Measurements from ENCODE around the gene JPT1. TPM values are rescaled to one million over a fixed set of nuclear protein-coding genes. Genes with fewer than 3 reads are reported as not detected.
"Not testable (repeated sequence)": the region's sequence is repeated elsewhere in the genome, so short reads cannot be mapped to it uniquely, and the experiment has no call there.

Gene JPT1
- total and polyA plus RNA-seq, 2 experiments from 2014 or later, result 103 to 172 TPM

GRCh38 chr17:75144816-75145512, 9.3 kb downstream of the JPT1 start:
- no peak overlapping the region for H3K4me3 ChIP-seq
- no peaks in the 10 kb centered on the region for H3K36me3 ChIP-seq (replicated peaks; ENCODE audit: insufficient read depth, low read depth)
- no peaks in the 10 kb centered on the region for H3K9me2 ChIP-seq (replicated peaks; ENCODE audit: insufficient read depth)
- no peaks in the 10 kb centered on the region for H4K20me1 ChIP-seq (ENCODE audit: insufficient read depth, poor library complexity, severe bottlenecking)
- no peak for DNase-seq (ENCODE audit: low spot score)
- TF ChIP-seq CTCF (IDR thresholded peaks at IDR 0.05; ENCODE audit: poor library complexity), result no peak
- no peak for TF ChIP-seq EZH2 (IDR thresholded peaks at IDR 0.05; ENCODE audit: borderline replicate concordance)
- no peak for TF ChIP-seq EZH2phosphoT487 (IDR thresholded peaks at IDR 0.05; ENCODE audit: low read depth, severe bottlenecking, unreplicated experiment)
- no peak overlapping the region for H3K4me2 ChIP-seq
- no peaks in the 10 kb centered on the region for H3K4me1 ChIP-seq (ENCODE audit: insufficient read depth)
- H3K9me3 ChIP-seq (ENCODE audit: low read depth), result no peaks in the 10 kb centered on the region
- no peak overlapping the region for H3K27ac ChIP-seq
- H3K27me3 ChIP-seq, result no peaks in the 10 kb centered on the region
- H3K79me2 ChIP-seq, result peaks cover 34% of the 10 kb centered on the region
- WGBS (ENCODE audit: low lambda C conversion rate, missing lambda C conversion rate), result 94% methylated on average over 11 of the region's 11 CpGs
- H2AFZ ChIP-seq, result no peak overlapping the region

DNA sequence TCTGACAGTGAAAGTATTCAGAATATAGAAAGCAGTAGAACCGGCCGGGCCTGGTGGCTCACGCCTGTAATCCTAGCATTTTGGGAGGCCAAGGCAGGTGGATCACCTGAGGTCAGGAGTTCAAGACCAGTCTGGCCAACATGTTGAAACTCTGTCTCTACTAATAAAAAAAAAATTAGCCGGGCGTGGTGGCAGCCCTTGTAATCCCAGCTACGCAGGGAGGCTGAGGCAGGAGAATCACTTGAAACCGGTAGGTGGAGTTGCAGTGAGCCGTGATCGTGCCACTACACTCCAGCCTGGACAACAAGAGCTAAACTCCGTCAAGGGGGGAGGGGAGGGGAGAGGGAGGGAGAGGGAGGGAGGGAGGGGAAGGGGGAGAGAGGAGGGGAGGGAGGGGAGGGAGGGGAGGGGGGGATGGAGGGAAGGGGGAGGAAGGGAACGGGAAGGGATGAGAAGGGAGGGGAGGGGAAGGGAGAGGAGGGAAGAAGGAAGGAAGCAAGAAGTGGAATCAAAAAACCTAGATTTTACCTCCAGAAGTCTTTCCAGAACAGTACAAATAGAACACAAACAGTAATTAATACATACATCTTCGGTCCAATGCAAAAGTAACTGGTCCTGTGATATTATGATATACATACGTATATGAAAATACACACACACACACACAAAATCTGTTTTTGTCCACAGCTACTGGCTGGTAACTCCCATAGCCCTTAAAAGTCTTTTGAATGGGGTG, 11.9 kb downstream of the JPT1 start:
- Histone ChIP-seq H3K79me2 (peaks cover 14% of the 10 kb centered on the region), H3K4me2 (no peak overlapping the region), H4K20me1 (ENCODE audit: insufficient read depth, poor library complexity, severe bottlenecking) (no peaks in the 10 kb centered on the region), H3K4me1 (ENCODE audit: insufficient read depth) (no peaks in the 10 kb centered on the region), H3K9me2 (replicated peaks; ENCODE audit: insufficient read depth) (no peaks in the 10 kb centered on the region), H3K27me3 (no peaks in the 10 kb centered on the region), H3K9me3 (ENCODE audit: low read depth) (no peaks in the 10 kb centered on the region), H3K27ac (no peak overlapping the region), H3K4me3 (no peak overlapping the region), H3K36me3 (replicated peaks; ENCODE audit: insufficient read depth, low read depth) (no peaks in the 10 kb centered on the region), H2AFZ (no peak overlapping the region)
- TF ChIP-seq CTCF (IDR thresholded peaks at IDR 0.05; ENCODE audit: poor library complexity), result no peak
- TF ChIP-seq EZH2phosphoT487 (IDR thresholded peaks at IDR 0.05; ENCODE audit: low read depth, severe bottlenecking, unreplicated experiment), result no peak
- TF ChIP-seq EZH2 (IDR thresholded peaks at IDR 0.05; ENCODE audit: borderline replicate concordance), result no peak
- WGBS (ENCODE audit: low lambda C conversion rate, missing lambda C conversion rate), result 82% methylated on average over 12 of the region's 13 CpGs
- no peak for DNase-seq (ENCODE audit: low spot score)

DNA sequence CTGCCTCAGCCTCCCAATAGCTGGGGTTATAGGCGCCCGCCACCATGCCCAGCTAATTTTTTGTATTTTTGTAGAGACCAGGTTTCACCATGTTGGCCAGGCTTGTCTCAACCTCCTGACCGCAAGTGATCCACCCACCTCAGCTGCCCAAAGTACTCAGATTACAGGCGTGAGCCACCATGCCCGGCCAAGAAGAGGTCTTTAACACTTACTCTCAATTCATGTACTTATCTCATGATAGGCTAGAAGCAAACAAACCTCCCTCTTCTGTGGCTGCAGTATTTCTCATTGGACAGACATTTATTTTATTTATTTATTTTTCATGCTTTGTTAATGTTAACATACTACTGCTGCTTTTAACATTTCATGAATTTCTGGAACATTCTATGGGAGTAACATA, 15.8 kb downstream of the JPT1 start:
- Histone ChIP-seq H2AFZ (no peak overlapping the region), H3K27ac (no peak overlapping the region), H4K20me1 (ENCODE audit: insufficient read depth, poor library complexity, severe bottlenecking) (no peaks in the 10 kb centered on the region), H3K4me1 (ENCODE audit: insufficient read depth) (no peaks in the 10 kb centered on the region), H3K79me2 (peaks cover 10% of the 10 kb centered on the region), H3K9me3 (ENCODE audit: low read depth) (no peaks in the 10 kb centered on the region), H3K36me3 (replicated peaks; ENCODE audit: insufficient read depth, low read depth) (no peaks in the 10 kb centered on the region), H3K4me2 (no peak overlapping the region), H3K4me3 (no peak overlapping the region), H3K27me3 (no peaks in the 10 kb centered on the region), H3K9me2 (replicated peaks; ENCODE audit: insufficient read depth) (no peaks in the 10 kb centered on the region)
- WGBS (ENCODE audit: low lambda C conversion rate, missing lambda C conversion rate), result 90% methylated on average over 5 of the region's 5 CpGs
- TF ChIP-seq CTCF (IDR thresholded peaks at IDR 0.05; ENCODE audit: poor library complexity) (no peak), EZH2 (IDR thresholded peaks at IDR 0.05; ENCODE audit: borderline replicate concordance) (no peak), EZH2phosphoT487 (IDR thresholded peaks at IDR 0.05; ENCODE audit: low read depth, severe bottlenecking, unreplicated experiment) (no peak)
- no peak for DNase-seq (ENCODE audit: low spot score)

DNA sequence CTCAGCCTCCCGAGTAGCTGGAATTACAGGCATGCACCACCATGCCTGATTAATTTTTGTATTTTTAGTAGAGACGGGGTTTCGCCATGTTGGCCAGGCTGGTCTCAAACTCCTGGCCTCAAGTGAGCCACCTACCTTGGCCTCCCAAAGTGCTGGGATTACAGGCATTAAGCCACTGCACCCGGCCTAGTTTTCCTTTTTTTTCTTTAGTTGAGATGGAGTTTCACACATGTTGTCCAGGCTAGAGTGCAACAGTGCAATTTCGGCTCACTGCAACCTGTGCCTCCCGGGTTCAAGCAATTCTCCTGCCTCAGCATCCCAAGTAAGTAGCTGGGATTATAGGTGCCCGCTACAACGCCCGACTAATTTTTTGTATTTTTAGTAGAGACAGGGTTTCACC, 16.6 kb downstream of the JPT1 start:
- 96% methylated on average over 8 of the region's 9 CpGs for WGBS (ENCODE audit: low lambda C conversion rate, missing lambda C conversion rate)

More for the DNA sequence above, 16.6 kb downstream of the JPT1 start:
- not testable (repeated sequence) for H3K79me2 ChIP-seq; H3K4me3 ChIP-seq; H3K9me2 ChIP-seq (replicated peaks; ENCODE audit: insufficient read depth); H2AFZ ChIP-seq; H4K20me1 ChIP-seq (ENCODE audit: insufficient read depth, poor library complexity, severe bottlenecking); H3K4me1 ChIP-seq (ENCODE audit: insufficient read depth); H3K4me2 ChIP-seq; H3K27me3 ChIP-seq; H3K27ac ChIP-seq; H3K36me3 ChIP-seq (replicated peaks; ENCODE audit: insufficient read depth, low read depth); H3K9me3 ChIP-seq (ENCODE audit: low read depth); DNase-seq (ENCODE audit: low spot score)
